ENCODE measurements around the gene C11orf71.

DNA sequence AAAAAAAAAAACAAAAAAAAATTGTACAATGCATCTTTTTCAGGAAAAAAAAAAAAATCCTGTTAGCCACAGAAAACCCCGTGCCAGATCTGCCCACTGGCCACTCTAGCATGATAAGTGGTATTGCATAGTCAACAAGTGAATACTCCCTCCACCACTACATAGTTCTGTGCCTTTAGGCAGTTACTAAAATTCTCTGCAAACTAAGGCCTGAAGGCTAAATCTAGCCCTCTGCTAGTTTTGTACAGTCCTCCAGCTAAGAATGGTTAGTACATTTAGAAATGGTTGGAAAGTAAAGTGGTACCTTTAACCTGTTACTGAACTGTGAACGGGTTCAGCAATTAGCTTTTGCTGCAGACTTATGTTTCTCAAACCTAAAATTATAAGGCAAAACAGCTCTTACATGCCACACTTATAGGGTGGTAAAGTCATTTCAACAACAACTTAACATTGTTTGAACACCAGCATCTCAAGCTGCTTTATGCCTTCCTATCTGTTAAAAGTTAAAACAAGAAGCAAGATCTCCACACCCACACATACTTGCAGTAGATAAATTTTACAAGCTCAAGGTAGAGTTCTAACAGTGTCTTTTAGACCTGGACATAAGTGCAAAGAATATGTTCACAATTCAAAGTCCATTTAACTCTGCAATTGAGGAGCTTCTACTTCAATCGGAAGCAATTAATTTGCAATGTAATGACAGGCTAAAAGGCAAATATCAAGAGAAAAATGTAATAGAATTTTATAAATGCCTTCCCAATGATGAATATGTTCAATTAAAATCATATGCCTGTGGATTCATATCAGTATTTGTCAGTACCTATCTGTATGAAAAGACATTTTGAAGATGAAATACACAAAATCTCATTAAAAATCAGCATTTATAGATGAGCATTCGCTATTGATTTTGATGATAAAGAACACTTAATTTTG lies 7.3 kb downstream of the C11orf71 start:
- TF ChIP-seq, protein P1, sequence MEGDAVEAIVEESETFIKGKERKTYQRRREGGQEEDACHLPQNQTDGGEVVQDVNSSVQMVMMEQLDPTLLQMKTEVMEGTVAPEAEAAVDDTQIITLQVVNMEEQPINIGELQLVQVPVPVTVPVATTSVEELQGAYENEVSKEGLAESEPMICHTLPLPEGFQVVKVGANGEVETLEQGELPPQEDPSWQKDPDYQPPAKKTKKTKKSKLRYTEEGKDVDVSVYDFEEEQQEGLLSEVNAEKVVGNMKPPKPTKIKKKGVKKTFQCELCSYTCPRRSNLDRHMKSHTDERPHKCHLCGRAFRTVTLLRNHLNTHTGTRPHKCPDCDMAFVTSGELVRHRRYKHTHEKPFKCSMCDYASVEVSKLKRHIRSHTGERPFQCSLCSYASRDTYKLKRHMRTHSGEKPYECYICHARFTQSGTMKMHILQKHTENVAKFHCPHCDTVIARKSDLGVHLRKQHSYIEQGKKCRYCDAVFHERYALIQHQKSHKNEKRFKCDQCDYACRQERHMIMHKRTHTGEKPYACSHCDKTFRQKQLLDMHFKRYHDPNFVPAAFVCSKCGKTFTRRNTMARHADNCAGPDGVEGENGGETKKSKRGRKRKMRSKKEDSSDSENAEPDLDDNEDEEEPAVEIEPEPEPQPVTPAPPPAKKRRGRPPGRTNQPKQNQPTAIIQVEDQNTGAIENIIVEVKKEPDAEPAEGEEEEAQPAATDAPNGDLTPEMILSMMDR (IDR thresholded peaks at IDR 0.05): no peak
- TF ChIP-seq POLR2AphosphoS5 (IDR thresholded peaks at IDR 0.05) (no peak), POLR2A (IDR thresholded peaks at IDR 0.05) (no peak)

Measured in transverse colon (tissue), 4 donors.